IMR-90 (cell line): ENCODE data around the gene SDC3. TPM values are rescaled to one million over a fixed set of nuclear protein-coding genes. Genes with fewer than 3 reads are reported as not detected.

Experiments
- ATAC-seq: fragments of 200-7000 bp; cut with Tn5 transposase; 2 replicates; pipeline ENCODE4 v1.9.1; 2020; ENCODE audit warnings: low read depth, mild to moderate bottlenecking, moderate library complexity
- BruUV-seq: library from RNA; stranded (reverse); fragments of 400-500 nt; replicated peaks from 2 replicates; lab custom pipeline; 2021; lab: Mats Ljungman, UMichigan
- CTCF ChIA-PET: fragments of 300-600 bp; formaldehyde crosslinking; extraction: SDS; loops from one replicate; lab custom pipeline; 2021; ENCODE audit warnings: antibody characterized with exemption; lab: Yijun Ruan, JAX
- POLR2A ChIA-PET: fragments of 300-600 bp; sonication (Branson Sonifier 250); formaldehyde crosslinking; loops from one replicate; lab custom pipeline; 2022; ENCODE audit warnings: antibody characterized with exemption; ENCODE audit not compliant: unreplicated experiment; lab: Charles Lee
- DNase-seq: peaks from one replicate; pipeline ENCODE4 v3.0.0; 2013
- H2AFZ ChIP-seq: replicated peaks from 2 replicates; pipeline ENCODE3; 2013; ENCODE audit warnings: low read length, mild to moderate bottlenecking; ENCODE audit not compliant: poor library complexity
- H2AK5ac ChIP-seq: 2 replicates; pipeline ENCODE4 v1.6.1; 2013; ENCODE audit warnings: low read depth, low read length, inconsistent platforms
- H2AK9ac ChIP-seq: replicated peaks from 2 replicates; pipeline ENCODE3; 2013; ENCODE audit warnings: mild to moderate bottlenecking, low read depth, low read length, moderate library complexity; ENCODE audit not compliant: poor library complexity
- H2BK120ac ChIP-seq: 2 replicates; pipeline ENCODE4 v1.6.1; 2013; ENCODE audit warnings: low read depth, low read length, inconsistent platforms
- H2BK15ac ChIP-seq: 3 replicates; pipeline ENCODE4 v1.6.1; 2013; ENCODE audit warnings: low read depth, low read length, inconsistent platforms
- H2BK20ac ChIP-seq: 2 replicates; pipeline ENCODE4 v1.6.1; 2013; ENCODE audit warnings: low read depth, mild to moderate bottlenecking, inconsistent platforms, low read length, moderate library complexity
- H2BK5ac ChIP-seq: 2 replicates; pipeline ENCODE4 v1.6.1; 2013; ENCODE audit warnings: mild to moderate bottlenecking, low read depth, low read length, inconsistent platforms; ENCODE audit not compliant: poor library complexity, severe bottlenecking
- H3K14ac ChIP-seq: replicated peaks from 2 replicates; pipeline ENCODE4 v1.6.1; 2013; ENCODE audit warnings: low read depth, low read length, inconsistent platforms
- H3K18ac ChIP-seq: 2 replicates; pipeline ENCODE4 v1.6.1; 2013; ENCODE audit warnings: low read depth, low read length, control low read depth
- H3K23ac ChIP-seq: 2 replicates; pipeline ENCODE4 v1.6.1; 2013; ENCODE audit warnings: low read depth, low read length, inconsistent platforms
- H3K27ac ChIP-seq: 2 replicates; pipeline ENCODE4 v1.5.1; 2013; ENCODE audit warnings: mild to moderate bottlenecking, control low read depth, low read length; ENCODE audit not compliant: insufficient read depth
- H3K27me3 ChIP-seq: 2 replicates; pipeline ENCODE4 v1.6.1; 2013; ENCODE audit warnings: low read length; ENCODE audit not compliant: control insufficient read depth, insufficient read depth
- H3K36me3 ChIP-seq: 2 replicates; pipeline ENCODE4 v1.6.1; 2013; ENCODE audit warnings: low read length, mixed read lengths; ENCODE audit not compliant: control insufficient read depth, insufficient read depth
- H3K4ac ChIP-seq: 2 replicates; pipeline ENCODE4 v1.6.1; 2013; ENCODE audit warnings: low read depth, low read length, inconsistent platforms
- H3K4me1 ChIP-seq: 2 replicates; pipeline ENCODE4 v1.6.1; 2013; ENCODE audit warnings: low read length, mixed read lengths; ENCODE audit not compliant: control insufficient read depth, insufficient read depth
- H3K4me2 ChIP-seq: 2 replicates; pipeline ENCODE4 v1.6.1; 2013; ENCODE audit warnings: low read depth, mild to moderate bottlenecking, control low read depth, low read length, moderate library complexity
- H3K4me3 ChIP-seq: 2 replicates; pipeline ENCODE4 v1.5.1; 2013; ENCODE audit warnings: low read depth, mild to moderate bottlenecking, control low read depth, low read length, moderate library complexity; ENCODE audit not compliant: insufficient read depth
- H3K56ac ChIP-seq: 2 replicates; pipeline ENCODE4 v1.6.1; 2013; ENCODE audit warnings: low read length, inconsistent platforms; ENCODE audit not compliant: insufficient read depth; ENCODE audit errors: extremely low read depth
- H3K79me1 ChIP-seq, 2 experiments: 2 replicates each; pipeline ENCODE4 v1.6.1; 2013; ENCODE audit warnings: low read length in 2 of 2, inconsistent platforms in 1 of 2, low read depth in 1 of 2
- H3K9ac ChIP-seq: 2 replicates; pipeline ENCODE4 v1.6.1; 2013; ENCODE audit warnings: low read depth, low read length, control low read depth
- H3K9me1 ChIP-seq: 2 replicates; pipeline ENCODE4 v1.6.1; 2013; ENCODE audit warnings: low read length, inconsistent platforms; ENCODE audit not compliant: insufficient read depth
- H3K9me3 ChIP-seq: 2 replicates; pipeline ENCODE4 v1.6.1; 2013; ENCODE audit warnings: low read length; ENCODE audit not compliant: control insufficient read depth, insufficient read depth
- H4K20me1 ChIP-seq: 2 replicates; pipeline ENCODE4 v1.6.1; 2013; ENCODE audit warnings: low read length, inconsistent platforms; ENCODE audit not compliant: insufficient read depth
- H4K5ac ChIP-seq: 2 replicates; pipeline ENCODE4 v1.6.1; 2013; ENCODE audit warnings: mild to moderate bottlenecking, low read depth, low read length, control low read depth
- H4K8ac ChIP-seq, 2 experiments: 2 replicates each; pipeline ENCODE4 v1.6.1; 2013; ENCODE audit warnings: low read depth in 2 of 2, low read length in 2 of 2, control low read depth in 1 of 2, inconsistent platforms in 1 of 2
- H4K91ac ChIP-seq: 2 replicates; pipeline ENCODE4 v1.6.1; 2013; ENCODE audit warnings: low read depth, low read length, inconsistent platforms; ENCODE audit not compliant: insufficient read depth
- CEBPB ChIP-seq: IDR thresholded peaks from 2 replicates; pipeline ENCODE4 v1.6.1; 2012; ENCODE audit warnings: low read depth, low read length, improper control_type of control experiment
- MAFK ChIP-seq: IDR thresholded peaks from 2 replicates; pipeline ENCODE4 v1.6.1; 2012; ENCODE audit warnings: low read depth, low read length, improper control_type of control experiment
- WGBS, 2 experiments: methylation state at CpG; one replicate each; pipeline versions ENCODE4 v1.1.5 to v1.1.7; 2013; ENCODE audit warnings: missing lambda C conversion rate in 2 of 2; ENCODE audit not compliant: insufficient read length in 1 of 2; ENCODE audit errors: extremely low coverage in 2 of 2; 5-methylcytosine and 5-hydroxymethylcytosine counted together
- dilution Hi-C: fragments of 300-500 bp; cut with HindIII; formaldehyde crosslinking; loops from one replicate; pipeline ENCODE4 v1.14.3; 2018; ENCODE audit warnings: low sequenced_read_pairs; ENCODE audit not compliant: unreplicated experiment
- in situ Hi-C: fragments of 300-500 bp; cut with MboI; formaldehyde crosslinking; loops from 3 replicates; pipeline ENCODE4 v1.14.3; 2019; ENCODE audit warnings: low sequenced_read_pairs, inconsistent platforms, mixed read lengths
- intact Hi-C: fragments of 100-400 bp; cut with micrococcal nuclease; formaldehyde crosslinking; loops from 2 replicates; pipeline ENCODE4 v1.10.0; 2022
- polyA plus RNA-seq, 3 experiments: library from polyadenylated mRNA; depleted of rRNA; stranded (reverse); fragments of >200 nt; gene quantifications; 2 replicates each; pipeline ENCODE4 v1.2.3, GENCODE V29; 2012; ENCODE audit warnings: low replicate concordance in 1 of 3
- total RNA-seq: library from RNA; depleted of rRNA; stranded (reverse); fragments of >200 nt; gene quantifications from 2 replicates; pipeline ENCODE4 v1.2.3, GENCODE V29; 2012
- TF ChIP-seq, protein P1 (sequence below): fragments of 150-350 bp; IDR thresholded peaks from 2 replicates; pipeline ENCODE4 v1.6.1; 2017; ENCODE audit warnings: mild to moderate bottlenecking, antibody characterized with exemption, low read length, low read depth

SDC3 gene
- total and polyA plus RNA-seq, 2 of the 4 experiments (the other 2 are of a cell fraction) = 13.1 to 71.5 TPM

DNA sequence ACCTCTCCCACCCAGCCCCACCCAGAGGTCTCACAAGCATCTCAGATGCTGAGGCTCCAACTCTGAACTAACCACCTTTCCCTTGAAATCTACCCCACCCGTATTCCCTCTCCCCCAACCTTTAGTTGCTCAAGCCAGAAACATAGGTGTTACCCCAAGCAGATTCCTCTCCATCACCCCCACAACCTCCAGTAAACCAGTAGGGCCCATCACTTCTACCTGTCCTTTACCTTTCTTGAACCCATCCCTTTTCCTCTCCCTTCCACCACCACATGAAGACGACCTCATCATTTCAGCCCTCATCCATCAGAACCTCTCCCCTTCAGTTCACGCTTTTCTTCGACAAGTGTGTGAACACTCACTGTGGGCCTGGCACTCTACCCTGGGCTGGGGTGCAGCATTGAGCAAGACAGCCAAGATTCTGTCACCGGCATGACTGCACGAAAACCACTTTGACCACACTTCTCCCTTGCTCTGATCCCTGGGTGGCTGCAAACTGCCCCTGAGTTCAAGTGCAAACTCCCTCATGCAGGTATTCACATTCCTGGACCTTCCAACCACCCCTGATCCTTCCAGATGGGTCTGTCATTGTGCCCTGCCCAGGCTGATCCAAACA, 85.5 kb downstream of the SDC3 start:
- H3K4me2 ChIP-seq = no peak overlapping the region; the same call in 1 of the 2 replicates
- H4K20me1 ChIP-seq = no peaks in the 10 kb centered on the region; the same call in 1 of the 2 replicates
- H2BK20ac ChIP-seq = peak overlapping the region; percentile 88
- no peak overlapping the region for H3K4me3 ChIP-seq
- DNase-seq (no peak), ATAC-seq (no peak)
- ChIA-PET POLR2A (interaction anchor here (0.7 to 0.8 kb wide), 2 partner anchors 14 to 32 kb away, joined by 3 to 9 read pairs; no protein-coding TSS in a partner anchor), CTCF (interaction anchor here (1.5 kb wide), 1 partner anchor 21 kb away, joined by 8 read pairs; no protein-coding TSS in a partner anchor)
- 76% methylated on average over 3 of the region's 6 CpGs; no CpG with 5 or more reads in 1 of the 2 experiments for WGBS, 2 experiments
- peak overlapping the region; percentile 92 for H2AK5ac ChIP-seq
- H3K4ac ChIP-seq = peak overlapping the region; percentile 93
- H3K9me1 ChIP-seq = peaks cover 28% of the 10 kb centered on the region
- H2BK15ac ChIP-seq = peak overlapping the region; percentile 76
- no peaks in the 10 kb centered on the region for H3K9me3 ChIP-seq
- H4K8ac ChIP-seq = peak overlapping the region; percentile 79 to 82
- intact Hi-C loops (loop anchor here (5.0 kb wide), 1 partner anchor 34 kb away; no protein-coding TSS in a partner anchor), in situ Hi-C loops (no loop called here), dilution Hi-C loops (loop anchor here (25.0 kb wide), 1 partner anchor 89 kb away; the partner anchor contains the start of gene SDC3)
- BruUV-seq = no TSS peak
- H3K18ac ChIP-seq = peak overlapping the region; percentile 87
- H3K9ac ChIP-seq = peak overlapping the region; percentile 43
- H3K4me1 ChIP-seq = peaks cover 20% of the 10 kb centered on the region
- TF ChIP-seq MAFK = no peak
- TF ChIP-seq CEBPB = peak; percentile 65
- TF ChIP-seq, protein P1, sequence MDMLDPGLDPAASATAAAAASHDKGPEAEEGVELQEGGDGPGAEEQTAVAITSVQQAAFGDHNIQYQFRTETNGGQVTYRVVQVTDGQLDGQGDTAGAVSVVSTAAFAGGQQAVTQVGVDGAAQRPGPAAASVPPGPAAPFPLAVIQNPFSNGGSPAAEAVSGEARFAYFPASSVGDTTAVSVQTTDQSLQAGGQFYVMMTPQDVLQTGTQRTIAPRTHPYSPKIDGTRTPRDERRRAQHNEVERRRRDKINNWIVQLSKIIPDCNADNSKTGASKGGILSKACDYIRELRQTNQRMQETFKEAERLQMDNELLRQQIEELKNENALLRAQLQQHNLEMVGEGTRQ = no peak
- no peaks in the 10 kb centered on the region for H3K79me1 ChIP-seq
- no peaks in the 10 kb centered on the region for H3K27me3 ChIP-seq
- H2BK5ac ChIP-seq = peak overlapping the region; percentile 85
- H3K36me3 ChIP-seq = no peaks in the 10 kb centered on the region
- H2BK120ac ChIP-seq = peak overlapping the region; percentile 96
- peak overlapping the region; percentile 88 for H3K27ac ChIP-seq
- peak overlapping the region; percentile 97 for H2AFZ ChIP-seq
- H3K14ac ChIP-seq = peak overlapping the region; percentile 80
- peak overlapping the region; percentile 67 for H3K23ac ChIP-seq
- H2AK9ac ChIP-seq = peak overlapping the region; percentile 76
- H4K91ac ChIP-seq = peak overlapping the region; percentile 97
- H4K5ac ChIP-seq = peak overlapping the region; percentile 77
- peak overlapping the region; percentile 77; the same call in 1 of the 2 replicates for H3K56ac ChIP-seq
